HFFc6 (cell line): Measurements from ENCODE around the gene INHA. TPM values are rescaled to one million over a fixed set of nuclear protein-coding genes. Genes with fewer than 3 reads are reported as not detected.

Experiments
- DNase-seq: peaks from one replicate; pipeline ENCODE4 v3.0.0-alpha.2; 2018
- H3K27ac Mint-ChIP-seq: 2 replicates; pipeline ENCODE4 v1.8.0; 2020; ENCODE audit warnings: mild to moderate bottlenecking, mixed read lengths
- H3K27me3 Mint-ChIP-seq: 2 replicates; pipeline ENCODE4 v1.8.0; 2021; ENCODE audit warnings: mild to moderate bottlenecking, moderate library complexity, mixed read lengths; ENCODE audit not compliant: insufficient read depth
- H3K36me3 Mint-ChIP-seq: 2 replicates; pipeline ENCODE4 v1.8.0; 2021; ENCODE audit warnings: low read depth, mixed read lengths
- H3K4me1 Mint-ChIP-seq: 2 replicates; pipeline ENCODE4 v1.8.0; 2020; ENCODE audit warnings: low read depth, mixed read lengths
- H3K4me3 Mint-ChIP-seq: 2 replicates; pipeline ENCODE4 v1.8.0; 2020; ENCODE audit warnings: mild to moderate bottlenecking, moderate library complexity, mixed read lengths
- H3K9me3 Mint-ChIP-seq: 2 replicates; pipeline ENCODE4 v1.8.0; 2020; ENCODE audit warnings: mild to moderate bottlenecking, mixed read lengths
- long read RNA-seq: library from polyadenylated mRNA; unstranded; transcript quantifications from one replicate; pipeline ENCODE4 v2.0.0, GENCODE V29; 2019
- total RNA-seq, 6 experiments: library from RNA; stranded (reverse); fragmentation: NEBNext Ultra II Directional; extraction: Animal tissue kit (Norgen Biotek cat#: 25700); gene quantifications; 2 replicates in 1 of 6; 3 replicates in 5 of 6; pipeline ENCODE4 v1.2.3, GENCODE V29; 2021
- TF ChIP-seq, protein P1 (sequence below): fragments of 200-600 bp; sonication (generic); IDR thresholded peaks from 2 replicates; pipeline ENCODE4 v1.5.0; 2021; ENCODE audit warnings: antibody characterized with exemption, mild to moderate bottlenecking

The INHA gene, protein sequence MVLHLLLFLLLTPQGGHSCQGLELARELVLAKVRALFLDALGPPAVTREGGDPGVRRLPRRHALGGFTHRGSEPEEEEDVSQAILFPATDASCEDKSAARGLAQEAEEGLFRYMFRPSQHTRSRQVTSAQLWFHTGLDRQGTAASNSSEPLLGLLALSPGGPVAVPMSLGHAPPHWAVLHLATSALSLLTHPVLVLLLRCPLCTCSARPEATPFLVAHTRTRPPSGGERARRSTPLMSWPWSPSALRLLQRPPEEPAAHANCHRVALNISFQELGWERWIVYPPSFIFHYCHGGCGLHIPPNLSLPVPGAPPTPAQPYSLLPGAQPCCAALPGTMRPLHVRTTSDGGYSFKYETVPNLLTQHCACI
- under 1 TPM in 5 of 6 experiments, not detected in 1; 0.14 to 0.45 (median 0.25) TPM for total RNA-seq
- long read RNA-seq: 0 reads

DNA sequence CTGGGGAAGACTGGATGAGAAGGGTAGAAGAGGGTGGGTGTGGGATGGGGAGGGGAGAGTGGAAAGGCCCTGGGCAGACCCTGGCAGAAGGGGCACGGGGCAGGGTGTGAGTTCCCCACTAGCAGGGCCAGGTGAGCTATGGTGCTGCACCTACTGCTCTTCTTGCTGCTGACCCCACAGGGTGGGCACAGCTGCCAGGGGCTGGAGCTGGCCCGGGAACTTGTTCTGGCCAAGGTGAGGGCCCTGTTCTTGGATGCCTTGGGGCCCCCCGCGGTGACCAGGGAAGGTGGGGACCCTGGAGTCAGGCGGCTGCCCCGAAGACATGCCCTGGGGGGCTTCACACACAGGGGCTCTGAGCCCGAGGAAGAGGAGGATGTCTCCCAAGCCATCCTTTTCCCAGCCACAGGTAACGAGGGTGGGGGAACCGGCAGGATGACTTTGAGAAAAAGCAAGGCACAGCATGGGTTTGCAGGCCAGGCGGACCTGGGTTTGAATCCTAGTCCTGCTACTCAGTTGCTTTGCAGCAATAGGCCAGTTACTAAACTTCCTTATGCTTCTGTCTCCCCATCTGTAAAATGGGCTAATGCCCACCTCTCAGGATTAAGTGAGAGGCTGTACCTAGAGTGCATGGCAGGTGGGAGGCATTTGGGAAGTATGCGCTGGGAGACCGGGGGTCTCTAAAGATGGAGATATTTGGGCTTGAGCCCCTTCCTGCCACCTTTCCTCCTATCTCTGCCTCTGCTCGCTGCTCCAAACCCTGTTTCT lies at the start of gene INHA:
Gene INHA (plus strand): TSS at position 74 of the 765 bp plus-strand sequence. CDS start 65 bp downstream, at position 139.
- Mint-ChIP-seq H3K9me3 (no peaks in the 10 kb centered on the region), H3K4me3 (peak within 1 kb of the TSS; percentile 70), H3K36me3 (peaks cover 9% of the 10 kb centered on the region), H3K4me1 (peaks cover 26% of the 10 kb centered on the region), H3K27ac (peak within 1 kb of the TSS; percentile 53), H3K27me3 (peaks cover 20% of the 10 kb centered on the region)
- TF ChIP-seq, protein P1, sequence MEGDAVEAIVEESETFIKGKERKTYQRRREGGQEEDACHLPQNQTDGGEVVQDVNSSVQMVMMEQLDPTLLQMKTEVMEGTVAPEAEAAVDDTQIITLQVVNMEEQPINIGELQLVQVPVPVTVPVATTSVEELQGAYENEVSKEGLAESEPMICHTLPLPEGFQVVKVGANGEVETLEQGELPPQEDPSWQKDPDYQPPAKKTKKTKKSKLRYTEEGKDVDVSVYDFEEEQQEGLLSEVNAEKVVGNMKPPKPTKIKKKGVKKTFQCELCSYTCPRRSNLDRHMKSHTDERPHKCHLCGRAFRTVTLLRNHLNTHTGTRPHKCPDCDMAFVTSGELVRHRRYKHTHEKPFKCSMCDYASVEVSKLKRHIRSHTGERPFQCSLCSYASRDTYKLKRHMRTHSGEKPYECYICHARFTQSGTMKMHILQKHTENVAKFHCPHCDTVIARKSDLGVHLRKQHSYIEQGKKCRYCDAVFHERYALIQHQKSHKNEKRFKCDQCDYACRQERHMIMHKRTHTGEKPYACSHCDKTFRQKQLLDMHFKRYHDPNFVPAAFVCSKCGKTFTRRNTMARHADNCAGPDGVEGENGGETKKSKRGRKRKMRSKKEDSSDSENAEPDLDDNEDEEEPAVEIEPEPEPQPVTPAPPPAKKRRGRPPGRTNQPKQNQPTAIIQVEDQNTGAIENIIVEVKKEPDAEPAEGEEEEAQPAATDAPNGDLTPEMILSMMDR: no peak
- DNase-seq: no peak

DNA sequence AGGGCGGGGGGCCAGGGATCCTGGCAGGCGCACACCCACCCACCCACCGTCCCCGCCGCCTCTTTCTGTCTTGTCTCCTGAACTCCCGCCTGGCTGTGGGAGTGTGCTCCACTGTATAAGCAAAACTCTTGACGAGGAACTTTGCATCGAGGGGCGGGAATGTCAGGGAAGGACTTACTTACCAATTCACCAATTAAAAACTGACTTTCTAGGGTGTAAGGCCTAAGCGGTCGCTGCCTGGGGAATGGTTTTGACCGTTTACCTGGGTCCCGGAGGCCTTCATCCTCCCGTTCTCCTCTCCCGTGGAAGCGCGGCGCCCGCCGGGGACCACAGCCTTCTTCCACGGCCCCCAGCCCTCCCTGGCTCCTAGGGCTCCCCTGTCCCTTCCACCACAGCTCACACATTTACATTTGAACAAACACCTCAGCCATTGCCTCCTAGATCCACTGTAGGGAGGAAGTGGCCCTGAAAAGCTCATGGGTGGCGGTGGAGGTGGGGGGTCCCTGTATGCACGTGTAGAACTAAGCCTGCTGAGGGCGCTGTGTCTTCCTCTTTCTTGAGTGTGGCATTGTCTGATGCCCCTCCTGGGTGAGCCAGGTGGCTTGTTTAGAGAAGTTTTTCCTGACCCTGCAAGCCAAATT lies 49.0 kb upstream of the INHA start:
- Mint-ChIP-seq H3K4me1 (peaks cover 31% of the 10 kb centered on the region), H3K9me3 (no peaks in the 10 kb centered on the region), H3K36me3 (no peaks in the 10 kb centered on the region), H3K27ac (peak overlapping the region; percentile 24; the same call in 1 of the 2 replicates), H3K27me3 (peaks cover 13% of the 10 kb centered on the region; the same call in 1 of the 2 replicates), H3K4me3 (no peak overlapping the region)
- TF ChIP-seq, protein P1: peak; percentile 45
- DNase-seq: no peak

DNA sequence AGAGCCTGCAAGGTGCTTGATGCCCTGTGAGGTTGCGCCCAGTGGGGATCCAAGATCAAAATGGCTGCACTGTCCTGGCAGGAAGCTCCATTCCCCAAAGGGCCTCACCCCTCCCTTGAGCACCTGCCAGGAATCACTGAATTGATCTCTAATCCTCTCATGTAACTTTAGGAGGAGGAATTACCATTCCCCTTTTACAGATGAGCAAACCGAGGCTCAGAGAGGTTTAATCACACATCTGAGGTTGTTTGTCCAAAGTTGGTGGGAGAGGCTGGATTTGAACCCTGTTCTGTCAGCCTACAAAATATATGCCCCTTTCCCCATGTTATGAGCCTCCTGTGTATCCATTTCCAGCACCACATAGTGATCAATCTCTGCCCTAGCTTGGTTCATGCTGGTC lies 47.3 kb upstream of the INHA start:
- H3K4me1 Mint-ChIP-seq: peaks cover 24% of the 10 kb centered on the region
- peaks cover 19% of the 10 kb centered on the region for H3K27me3 Mint-ChIP-seq
- H3K9me3 Mint-ChIP-seq: no peaks in the 10 kb centered on the region
- DNase-seq: no peak
- H3K4me3 Mint-ChIP-seq: no peak overlapping the region
- TF ChIP-seq, protein P1: no peak
- H3K36me3 Mint-ChIP-seq: no peaks in the 10 kb centered on the region
- H3K27ac Mint-ChIP-seq: no peak overlapping the region

DNA sequence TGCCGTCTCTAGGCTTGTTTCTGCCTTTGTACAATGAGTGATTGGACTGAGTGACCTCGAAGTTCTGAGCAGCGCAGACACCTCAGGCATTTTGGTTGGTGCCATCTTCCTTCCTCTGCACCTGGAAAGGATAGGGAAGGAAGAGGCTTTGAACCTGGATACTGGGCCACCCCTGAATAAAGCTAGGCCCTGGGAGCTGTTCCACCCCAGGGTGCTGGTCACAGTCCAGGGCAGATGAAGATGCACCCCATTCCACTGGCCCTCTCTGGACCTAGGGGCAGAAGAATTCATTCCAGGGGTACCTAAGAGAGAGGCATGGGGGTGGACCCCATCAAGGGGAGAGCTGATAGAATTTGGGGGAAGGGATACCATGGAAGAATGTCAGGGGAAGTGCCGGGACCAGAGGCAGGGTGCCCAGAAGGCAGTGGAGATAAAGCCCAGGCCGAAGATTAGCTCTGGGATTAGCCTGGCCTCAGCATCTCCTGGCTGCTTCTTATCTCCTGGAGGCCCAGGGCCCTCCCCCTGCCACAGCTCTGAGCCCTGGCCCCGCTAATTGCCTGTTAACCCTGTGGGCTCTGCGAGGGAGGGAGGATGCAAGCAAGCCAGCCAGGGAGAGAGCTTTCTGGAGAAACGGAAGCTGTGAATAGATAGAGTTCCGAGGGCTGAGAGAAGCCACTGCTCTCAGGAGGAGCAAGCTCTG lies 46.4 kb upstream of the INHA start:
- H3K9me3 Mint-ChIP-seq: no peaks in the 10 kb centered on the region
- peaks cover 20% of the 10 kb centered on the region for H3K4me1 Mint-ChIP-seq
- peaks cover 21% of the 10 kb centered on the region for H3K27me3 Mint-ChIP-seq
- H3K36me3 Mint-ChIP-seq: no peaks in the 10 kb centered on the region
- DNase-seq: no peak
- H3K4me3 Mint-ChIP-seq: no peak overlapping the region
- H3K27ac Mint-ChIP-seq: no peak overlapping the region
- TF ChIP-seq, protein P1: no peak
